ENCODE results near the gene PAQR7. TPM values are rescaled to one million over a fixed set of nuclear protein-coding genes. Genes with fewer than 3 reads are reported as not detected.

The PAQR7 gene
- total RNA-seq, 1 experiment from 2014 or later: 6.4 TPM

GRCh38 chr1:25905680-25906643 is 30.5 kb upstream of the PAQR7 start, which contains the start of gene STMN1:
Gene STMN1, minus strand, starts transcription at chr1:25906419. Its CDS starts 1,743 bp downstream, at chr1:25904676.
- POLR2A ChIA-PET (ENCODE audit: unreplicated experiment): interaction anchor here (0.6 kb wide), 1 partner anchor 351 kb away, joined by 5 read pairs; no protein-coding TSS in a partner anchor

GRCh38 chr1:25904943-25905679 is 29.6 kb upstream of the PAQR7 start:
- H3K79me2 ChIP-seq (ENCODE audit: low read length): peaks cover 32% of the 10 kb centered on the region
- no peaks in the 10 kb centered on the region for H3K9me2 ChIP-seq (replicated peaks; ENCODE audit: low read length)
- H3F3A ChIP-seq (ENCODE audit: low read length, unreplicated experiment): no peaks in the 10 kb centered on the region
- TSS peak; percentile 31 for BruUV-seq (replicated peaks)
- peak overlapping the region; percentile 92 for H3K4me2 ChIP-seq (ENCODE audit: low read length)
- intact Hi-C loops (cut with micrococcal nuclease): loop anchor here (2.0 kb wide), 1 partner anchor 94 kb away; the partner anchor contains the start of gene PAFAH2
- ChIA-PET CTCF (interaction anchor here (2.0 kb wide), 1 partner anchor 10 kb away, joined by 8 read pairs; no protein-coding TSS in a partner anchor), POLR2A (ENCODE audit: unreplicated experiment) (no interaction called here)
- H3K36me3 ChIP-seq (ENCODE audit: low read depth, low read length): peaks cover 34% of the 10 kb centered on the region
- peak overlapping the region; percentile 79 for H2AFZ ChIP-seq (ENCODE audit: low read length)
- DNase-seq: peak; percentile 87
- peak overlapping the region; percentile 78 for H3K4me3 ChIP-seq (ENCODE audit: low read length)
- H3K27ac ChIP-seq (ENCODE audit: low read length): peak overlapping the region; percentile 21
- peaks cover 14% of the 10 kb centered on the region; the same call in 1 of the 2 replicates for H4K20me1 ChIP-seq (ENCODE audit: low read length)
- ATAC-seq: peak; percentile 79
- H3K9me3 ChIP-seq (ENCODE audit: low read length): no peaks in the 10 kb centered on the region
- no peak for TF ChIP-seq EZH2phosphoT487 (IDR thresholded peaks at IDR 0.05; ENCODE audit: borderline replicate concordance, low read length)
- TF ChIP-seq CTCF (conservative IDR thresholded peaks at IDR 0.05; ENCODE audit: low read depth, low read length): peak; percentile 43
- TF ChIP-seq EZH2 (IDR thresholded peaks at IDR 0.05; ENCODE audit: low read length, unreplicated experiment): no peak
- no peaks in the 10 kb centered on the region for H3K27me3 ChIP-seq (ENCODE audit: low read length)
- peak overlapping the region; percentile 71 for H3K9ac ChIP-seq (ENCODE audit: low read length)
- H3K4me1 ChIP-seq (ENCODE audit: insufficient read depth, low read length): peaks cover 21% of the 10 kb centered on the region

More at GRCh38 chr1:25905680-25906643, 30.5 kb upstream of the PAQR7 start, which contains the start of gene STMN1:
- H3K4me2 ChIP-seq (ENCODE audit: low read length): peak within 1 kb of the TSS; percentile 92
- H3K9me2 ChIP-seq (replicated peaks; ENCODE audit: low read length): no peaks in the 10 kb centered on the region
- H3K27ac ChIP-seq (ENCODE audit: low read length): peak within 1 kb of the TSS; percentile 21
- peak within 1 kb of the TSS; percentile 71 for H3K9ac ChIP-seq (ENCODE audit: low read length)
- peaks cover 14% of the 10 kb centered on the region; the same call in 1 of the 2 replicates for H4K20me1 ChIP-seq (ENCODE audit: low read length)
- CTCF ChIA-PET: interaction anchor here (2.0 kb wide), 1 partner anchor 11 kb away, joined by 8 read pairs; no protein-coding TSS in a partner anchor
- TF ChIP-seq EZH2phosphoT487 (IDR thresholded peaks at IDR 0.05; ENCODE audit: borderline replicate concordance, low read length) (no peak), CTCF (conservative IDR thresholded peaks at IDR 0.05; ENCODE audit: low read depth, low read length) (no peak), EZH2 (IDR thresholded peaks at IDR 0.05; ENCODE audit: low read length, unreplicated experiment) (no peak)
- H3K79me2 ChIP-seq (ENCODE audit: low read length): peaks cover 32% of the 10 kb centered on the region
- H2AFZ ChIP-seq (ENCODE audit: low read length): peak within 1 kb of the TSS; percentile 90
- H3K9me3 ChIP-seq (ENCODE audit: low read length): no peaks in the 10 kb centered on the region
- ATAC-seq (peak; percentile 78), DNase-seq (peak; percentile 86)
- H3K27me3 ChIP-seq (ENCODE audit: low read length): no peaks in the 10 kb centered on the region
- H3K36me3 ChIP-seq (ENCODE audit: low read depth, low read length): peaks cover 25% of the 10 kb centered on the region
- no TSS peak for BruUV-seq (replicated peaks)
- no peaks in the 10 kb centered on the region for H3F3A ChIP-seq (ENCODE audit: low read length, unreplicated experiment)
- peak within 1 kb of the TSS; percentile 78 for H3K4me3 ChIP-seq (ENCODE audit: low read length)
- H3K4me1 ChIP-seq (ENCODE audit: insufficient read depth, low read length): peaks cover 21% of the 10 kb centered on the region
- intact Hi-C loops (cut with micrococcal nuclease): loop anchor here (2.0 kb wide), 1 partner anchor 93 kb away; the partner anchor contains the start of gene PAFAH2

Data from PC-3 (cell line).